OCI-LY3 (cell line): ENCODE measurements around the gene RNF157.

Experiments
- H2AFZ ChIP-seq: fragments of 200-600, 300-600 bp; shearing (Covaris generic); 2 replicates; pipeline ENCODE4 v1.6.0; 2014; ENCODE audit warnings: antibody characterized with exemption, low read depth, low read length
- H3K27ac ChIP-seq: fragments of 200-600, 300-600 bp; sonication (generic); 2 replicates; pipeline ENCODE4 v1.5.1; 2014; ENCODE audit warnings: mild to moderate bottlenecking, low read length, moderate library complexity, mixed read lengths
- H3K27me3 ChIP-seq: fragments of 200-600, 300-600 bp; sonication (generic); 2 replicates; pipeline ENCODE4 v1.6.1; 2014; ENCODE audit warnings: low read depth, low read length, mixed read lengths
- H3K36me3 ChIP-seq: fragments of 200-600, 300-600 bp; sonication (generic); replicated peaks from 2 replicates; pipeline ENCODE3; 2014; ENCODE audit warnings: low read depth, low read length, mixed read lengths
- H3K4me1 ChIP-seq: fragments of 300-600, 200-600 bp; sonication (generic); 2 replicates; pipeline ENCODE4 v1.6.1; 2014; ENCODE audit warnings: low read length, mixed read lengths
- H3K4me2 ChIP-seq: fragments of 200-600, 300-600 bp; sonication (generic); 2 replicates; pipeline ENCODE4 v1.6.1; 2014; ENCODE audit warnings: low read length, mixed read lengths
- H3K4me3 ChIP-seq: fragments of 300-600, 200-600 bp; sonication (generic); 2 replicates; pipeline ENCODE4 v1.5.1; 2014; ENCODE audit warnings: antibody characterized with exemption, mild to moderate bottlenecking, low read length, moderate library complexity
- H3K79me2 ChIP-seq: fragments of 300-600, 200-600 bp; shearing (Covaris generic); 2 replicates; pipeline ENCODE4 v1.6.1; 2014; ENCODE audit warnings: mild to moderate bottlenecking, low read length, mixed read lengths
- H3K9ac ChIP-seq: fragments of 300-600, 200-600 bp; shearing (Covaris generic); 2 replicates; pipeline ENCODE4 v1.6.0; 2014; ENCODE audit warnings: mild to moderate bottlenecking, low read length, moderate library complexity
- H3K9me3 ChIP-seq: fragments of 200-600, 300-600 bp; shearing (Covaris generic); 2 replicates; pipeline ENCODE4 v1.6.1; 2014; ENCODE audit warnings: low read length, mixed read lengths; ENCODE audit not compliant: insufficient read depth
- H4K20me1 ChIP-seq: fragments of 200-600, 300-600 bp; sonication (generic); 2 replicates; pipeline ENCODE4 v1.6.1; 2016; ENCODE audit warnings: low read length, mixed read lengths; ENCODE audit not compliant: insufficient read depth
- EZH2phosphoT487 ChIP-seq: fragments of 200-600 bp; shearing (Covaris generic); IDR thresholded peaks from 2 replicates; pipeline ENCODE4 v1.6.1; 2018; ENCODE audit warnings: antibody characterized with exemption, mixed run types, low read depth
- TF ChIP-seq, protein P1 (sequence below): fragments of 200-600, 300-600 bp; sonication (generic); IDR thresholded peaks from 2 replicates; pipeline ENCODE4 v1.5.1; 2014; ENCODE audit warnings: antibody characterized with exemption, low read length, low read depth

The RNF157 gene

DNA sequence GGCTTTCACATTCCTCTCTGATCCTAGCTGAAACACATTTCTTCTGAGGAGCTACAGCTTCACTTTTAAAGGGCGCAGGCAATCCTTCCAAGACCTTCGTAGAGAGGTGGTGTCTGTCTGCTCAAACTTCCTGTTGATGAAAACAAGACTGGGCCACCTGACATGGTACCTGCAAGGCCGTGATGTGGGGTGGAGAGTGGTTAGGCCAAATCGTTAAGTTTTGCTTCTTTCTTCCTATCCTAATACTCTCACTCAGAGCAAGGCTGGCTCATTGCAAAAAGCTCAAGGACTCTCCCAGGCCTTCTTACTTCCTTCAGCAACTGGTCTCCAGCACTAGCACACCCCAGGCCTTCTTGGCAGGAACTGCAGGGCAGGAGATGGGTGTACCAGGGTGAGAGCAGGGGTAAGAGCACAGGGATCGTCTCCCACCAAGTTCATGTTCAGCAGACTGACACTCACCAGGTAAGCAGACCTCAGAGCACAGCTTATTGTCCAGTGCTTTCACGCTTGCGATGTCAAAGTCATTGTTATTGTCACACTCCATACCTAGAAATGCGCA is 88.3 kb downstream of the RNF157 start:
- TF ChIP-seq EZH2phosphoT487: no peak
- TF ChIP-seq, protein P1, sequence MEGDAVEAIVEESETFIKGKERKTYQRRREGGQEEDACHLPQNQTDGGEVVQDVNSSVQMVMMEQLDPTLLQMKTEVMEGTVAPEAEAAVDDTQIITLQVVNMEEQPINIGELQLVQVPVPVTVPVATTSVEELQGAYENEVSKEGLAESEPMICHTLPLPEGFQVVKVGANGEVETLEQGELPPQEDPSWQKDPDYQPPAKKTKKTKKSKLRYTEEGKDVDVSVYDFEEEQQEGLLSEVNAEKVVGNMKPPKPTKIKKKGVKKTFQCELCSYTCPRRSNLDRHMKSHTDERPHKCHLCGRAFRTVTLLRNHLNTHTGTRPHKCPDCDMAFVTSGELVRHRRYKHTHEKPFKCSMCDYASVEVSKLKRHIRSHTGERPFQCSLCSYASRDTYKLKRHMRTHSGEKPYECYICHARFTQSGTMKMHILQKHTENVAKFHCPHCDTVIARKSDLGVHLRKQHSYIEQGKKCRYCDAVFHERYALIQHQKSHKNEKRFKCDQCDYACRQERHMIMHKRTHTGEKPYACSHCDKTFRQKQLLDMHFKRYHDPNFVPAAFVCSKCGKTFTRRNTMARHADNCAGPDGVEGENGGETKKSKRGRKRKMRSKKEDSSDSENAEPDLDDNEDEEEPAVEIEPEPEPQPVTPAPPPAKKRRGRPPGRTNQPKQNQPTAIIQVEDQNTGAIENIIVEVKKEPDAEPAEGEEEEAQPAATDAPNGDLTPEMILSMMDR: no peak
- peaks cover 11% of the 10 kb centered on the region for H3K4me1 ChIP-seq

DNA sequence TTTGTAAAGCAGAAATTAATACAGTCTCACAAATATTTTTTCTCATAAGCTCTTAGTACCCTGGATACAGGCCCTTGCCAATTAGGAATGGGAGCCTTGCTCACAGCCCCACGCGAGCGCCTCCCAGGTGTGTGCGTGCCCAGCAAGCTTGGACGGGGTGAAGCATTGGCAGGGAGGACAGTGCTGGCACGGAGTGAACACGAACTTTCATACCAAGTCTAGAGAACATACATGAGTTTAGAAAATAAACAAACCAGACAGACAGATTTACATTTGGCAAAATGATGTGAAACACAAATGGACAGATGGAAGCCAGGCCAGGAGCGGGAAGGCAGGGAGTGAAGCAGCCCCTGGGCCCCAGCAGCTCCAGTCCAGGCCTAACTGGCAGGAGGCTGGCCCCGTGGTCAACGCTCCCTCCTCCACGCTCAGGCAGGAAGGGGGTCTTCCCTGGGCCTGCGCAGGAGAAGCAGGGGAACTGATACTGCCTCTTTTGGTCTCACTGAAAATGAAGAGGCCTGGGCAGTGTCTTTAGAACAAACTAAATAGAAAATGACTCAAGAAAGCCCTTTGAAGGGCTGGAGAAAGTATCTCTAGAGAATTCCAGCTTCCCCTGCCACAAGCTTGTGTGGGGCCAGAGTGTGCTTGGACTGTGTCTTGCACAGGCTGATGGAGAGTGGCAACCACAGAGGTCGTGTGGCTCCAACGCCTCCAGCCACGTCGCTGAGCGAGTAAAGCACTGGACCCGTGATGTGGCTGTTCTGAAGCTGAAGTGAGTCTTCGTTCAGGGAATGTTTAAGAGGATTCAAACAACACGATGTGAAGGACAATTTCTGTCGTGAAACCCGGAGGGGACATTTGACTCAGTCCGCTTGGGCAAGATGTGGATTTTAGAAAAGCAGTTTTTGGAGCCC is 89.3 kb downstream of the RNF157 start:
- peak overlapping the region; percentile 24; the same call in 1 of the 2 replicates for H3K9ac ChIP-seq
- H4K20me1 ChIP-seq: no peaks in the 10 kb centered on the region
- H3K27me3 ChIP-seq: peaks cover 5% of the 10 kb centered on the region; the same call in 1 of the 2 replicates
- H3K79me2 ChIP-seq: no peaks in the 10 kb centered on the region
- no peak overlapping the region; the same call in 1 of the 2 replicates for H3K27ac ChIP-seq
- no peak overlapping the region for H3K4me3 ChIP-seq
- H3K36me3 ChIP-seq: no peaks in the 10 kb centered on the region
- no peak for TF ChIP-seq EZH2phosphoT487
- TF ChIP-seq, protein P1: no peak
- peak overlapping the region; percentile 52; the same call in 1 of the 2 replicates for H2AFZ ChIP-seq
- H3K4me1 ChIP-seq: peaks cover 14% of the 10 kb centered on the region
- peak overlapping the region; percentile 37 for H3K4me2 ChIP-seq
- H3K9me3 ChIP-seq: no peaks in the 10 kb centered on the region

More for the DNA sequence above, 88.3 kb downstream of the RNF157 start:
- H3K79me2 ChIP-seq: no peaks in the 10 kb centered on the region
- no peak overlapping the region for H3K4me2 ChIP-seq
- H2AFZ ChIP-seq: no peak overlapping the region
- H3K27me3 ChIP-seq: peaks cover 7% of the 10 kb centered on the region; the same call in 1 of the 2 replicates
- no peaks in the 10 kb centered on the region for H3K36me3 ChIP-seq
- H4K20me1 ChIP-seq: no peaks in the 10 kb centered on the region
- no peak overlapping the region for H3K9ac ChIP-seq
- no peak overlapping the region for H3K27ac ChIP-seq
- no peaks in the 10 kb centered on the region for H3K9me3 ChIP-seq
- H3K4me3 ChIP-seq: no peak overlapping the region

DNA sequence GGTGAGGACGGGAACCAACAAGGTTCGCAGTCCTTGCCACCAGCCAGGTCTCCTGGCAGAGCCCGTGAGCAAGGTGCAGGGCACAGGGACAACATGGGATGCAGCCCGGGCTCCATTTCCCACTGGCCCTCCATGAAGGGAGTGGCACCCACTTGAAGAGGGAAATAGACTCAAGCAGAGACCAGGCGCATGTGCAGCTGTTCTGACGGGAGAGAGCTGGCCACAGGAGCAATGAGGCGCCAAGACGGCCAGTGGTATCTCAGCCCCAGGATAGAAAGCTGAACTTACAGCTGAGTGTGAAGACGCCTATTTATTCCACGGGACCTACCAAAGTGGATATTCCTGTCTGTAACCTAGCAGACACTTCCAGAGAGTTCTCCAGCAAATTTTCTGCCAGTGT is 91.1 kb downstream of the RNF157 start:
- Histone ChIP-seq H4K20me1 (no peaks in the 10 kb centered on the region), H3K4me1 (peaks cover 27% of the 10 kb centered on the region), H3K27ac (no peak overlapping the region), H3K4me3 (no peak overlapping the region), H3K79me2 (no peaks in the 10 kb centered on the region), H3K4me2 (no peak overlapping the region), H3K9ac (no peak overlapping the region), H2AFZ (no peak overlapping the region), H3K36me3 (no peaks in the 10 kb centered on the region), H3K9me3 (no peaks in the 10 kb centered on the region), H3K27me3 (no peaks in the 10 kb centered on the region)
- TF ChIP-seq, protein P1: no peak
- TF ChIP-seq EZH2phosphoT487: no peak

DNA sequence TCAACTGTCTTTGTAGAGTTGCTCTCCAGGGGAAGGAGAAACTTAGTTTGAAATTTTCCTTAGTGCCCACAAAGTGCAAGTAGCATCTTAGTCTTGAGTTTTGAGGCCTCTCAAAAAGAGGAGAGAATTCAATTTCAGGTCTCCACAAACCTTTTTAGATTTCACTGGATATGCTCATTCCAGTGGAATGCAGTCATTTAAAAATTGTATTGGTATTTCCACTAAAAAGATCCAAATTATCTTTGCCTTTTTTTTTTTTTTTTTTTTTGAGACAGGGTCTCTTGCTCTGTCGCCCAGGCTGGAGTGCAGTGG is 92.3 kb downstream of the RNF157 start:
- Histone ChIP-seq H3K79me2 (no peaks in the 10 kb centered on the region), H3K27ac (no peak overlapping the region), H2AFZ (no peak overlapping the region), H3K4me3 (no peak overlapping the region), H3K4me1 (peaks cover 35% of the 10 kb centered on the region), H3K4me2 (no peak overlapping the region), H3K27me3 (no peaks in the 10 kb centered on the region), H4K20me1 (no peaks in the 10 kb centered on the region), H3K36me3 (no peaks in the 10 kb centered on the region), H3K9me3 (no peaks in the 10 kb centered on the region), H3K9ac (no peak overlapping the region)
- no peak for TF ChIP-seq EZH2phosphoT487
- TF ChIP-seq, protein P1: no peak
